ENCODE data around the gene PIGB. TPM values are rescaled to one million over a fixed set of nuclear protein-coding genes. Genes with fewer than 3 reads are reported as not detected.

Gene PIGB
- total and polyA plus RNA-seq, 2 of the 13 experiments (the other 11 are each of a cell fraction or from before 2014, with no cell fraction given), result 14.5 to 19.1 TPM

DNA sequence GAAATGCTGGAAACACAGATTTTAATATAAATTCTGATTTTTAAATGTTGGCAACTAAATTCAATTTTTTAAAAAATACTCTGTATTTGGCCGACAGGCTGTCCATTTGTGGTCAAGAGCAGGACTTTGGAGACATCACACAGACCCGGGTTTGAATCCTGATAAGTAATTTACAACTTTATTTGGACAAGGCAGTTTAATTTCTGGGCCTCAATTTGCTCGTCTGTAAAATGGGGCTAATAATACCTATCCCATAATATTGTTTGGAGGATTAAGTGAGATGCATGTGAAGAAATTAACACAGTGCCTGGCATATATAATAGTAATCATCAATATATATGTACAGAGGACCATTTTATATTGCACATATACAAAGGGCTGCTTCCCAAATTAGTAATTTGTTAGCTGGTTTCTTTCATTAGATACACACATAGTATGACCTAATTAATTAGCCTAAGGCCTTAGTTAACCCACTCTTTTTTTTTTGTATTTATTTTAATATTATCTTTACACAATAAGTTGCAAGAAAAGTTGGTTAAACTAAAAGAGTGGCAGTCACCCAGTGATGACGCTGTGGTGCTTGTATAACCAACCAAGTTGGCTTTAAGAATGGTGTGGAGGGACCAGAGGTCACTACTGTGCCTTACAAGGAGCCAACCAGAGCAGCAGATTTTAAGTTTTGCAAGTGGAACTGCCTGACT lies 665 bp downstream of the PIGB start (continued):
- TF ChIP-seq, protein P1, sequence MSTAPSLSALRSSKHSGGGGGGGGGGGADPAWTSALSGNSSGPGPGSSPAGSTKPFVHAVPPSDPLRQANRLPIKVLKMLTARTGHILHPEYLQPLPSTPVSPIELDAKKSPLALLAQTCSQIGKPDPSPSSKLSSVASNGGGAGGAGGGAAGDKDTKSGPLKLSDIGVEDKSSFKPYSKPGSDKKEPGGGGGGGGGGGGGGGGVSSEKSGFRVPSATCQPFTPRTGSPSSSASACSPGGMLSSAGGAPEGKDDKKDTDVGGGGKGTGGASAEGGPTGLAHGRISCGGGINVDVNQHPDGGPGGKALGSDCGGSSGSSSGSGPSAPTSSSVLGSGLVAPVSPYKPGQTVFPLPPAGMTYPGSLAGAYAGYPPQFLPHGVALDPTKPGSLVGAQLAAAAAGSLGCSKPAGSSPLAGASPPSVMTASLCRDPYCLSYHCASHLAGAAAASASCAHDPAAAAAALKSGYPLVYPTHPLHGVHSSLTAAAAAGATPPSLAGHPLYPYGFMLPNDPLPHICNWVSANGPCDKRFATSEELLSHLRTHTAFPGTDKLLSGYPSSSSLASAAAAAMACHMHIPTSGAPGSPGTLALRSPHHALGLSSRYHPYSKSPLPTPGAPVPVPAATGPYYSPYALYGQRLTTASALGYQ (CRISPR knock-in tag; IDR thresholded peaks at IDR 0.05), result no peak
- TF ChIP-seq ETV6 (CRISPR knock-in tag; conservative IDR thresholded peaks at IDR 0.05), result no peak
- TF ChIP-seq ATF1 (CRISPR knock-in tag; IDR thresholded peaks at IDR 0.05), result peak; percentile 31; the same call in 1 of the 2 replicates

DNA sequence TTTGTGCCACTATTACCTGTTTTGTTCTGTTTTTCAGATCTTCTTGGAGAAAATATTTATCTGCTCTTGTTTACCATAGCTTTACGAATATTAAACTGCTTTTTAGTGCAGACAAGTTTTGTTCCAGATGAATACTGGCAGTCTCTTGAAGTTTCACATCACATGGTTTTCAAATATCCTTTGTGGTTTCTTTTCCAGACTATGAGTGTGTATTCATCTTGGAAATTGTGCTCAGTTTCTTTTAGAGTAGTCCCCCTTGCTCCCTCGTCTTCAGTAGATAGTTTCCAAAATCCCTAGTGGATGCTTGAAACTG lies 1.2 kb downstream of the PIGB start:
- peak overlapping the region; percentile 34; the same call in 1 of the 2 replicates for H3K9ac ChIP-seq (ENCODE audit: insufficient read depth, low read depth, low read length)
- TF ChIP-seq, protein P2, sequence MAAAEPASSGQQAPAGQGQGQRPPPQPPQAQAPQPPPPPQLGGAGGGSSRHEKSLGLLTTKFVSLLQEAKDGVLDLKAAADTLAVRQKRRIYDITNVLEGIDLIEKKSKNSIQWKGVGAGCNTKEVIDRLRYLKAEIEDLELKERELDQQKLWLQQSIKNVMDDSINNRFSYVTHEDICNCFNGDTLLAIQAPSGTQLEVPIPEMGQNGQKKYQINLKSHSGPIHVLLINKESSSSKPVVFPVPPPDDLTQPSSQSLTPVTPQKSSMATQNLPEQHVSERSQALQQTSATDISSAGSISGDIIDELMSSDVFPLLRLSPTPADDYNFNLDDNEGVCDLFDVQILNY (CRISPR knock-in tag; conservative IDR thresholded peaks at IDR 0.05), result no peak
- TF ChIP-seq POLR2AphosphoS5 (IDR thresholded peaks at IDR 0.05; ENCODE audit: low read depth, low read length) (no peak), NFRKB (IDR thresholded peaks at IDR 0.05) (no peak), TAF1 (CRISPR knock-in tag; IDR thresholded peaks at IDR 0.05) (no peak), GLI4 (CRISPR knock-in tag; IDR thresholded peaks at IDR 0.05; ENCODE audit: borderline replicate concordance) (no peak), ZNF83 (CRISPR knock-in tag; IDR thresholded peaks at IDR 0.05; ENCODE audit: borderline replicate concordance) (no peak), FOXO1 (CRISPR knock-in tag; IDR thresholded peaks at IDR 0.05) (no peak), ZNF136 (CRISPR knock-in tag; IDR thresholded peaks at IDR 0.05; ENCODE audit: low read depth) (no peak), HNRNPH1 (optimal IDR thresholded peaks at IDR 0.05; ENCODE audit: low read depth, low read length) (no peak), SIN3A (IDR thresholded peaks at IDR 0.05; ENCODE audit: borderline replicate concordance, low read depth, low read length) (no peak), ZNF749 (CRISPR knock-in tag; IDR thresholded peaks at IDR 0.05; ENCODE audit: borderline replicate concordance) (no peak)
- TF ChIP-seq, protein P3, sequence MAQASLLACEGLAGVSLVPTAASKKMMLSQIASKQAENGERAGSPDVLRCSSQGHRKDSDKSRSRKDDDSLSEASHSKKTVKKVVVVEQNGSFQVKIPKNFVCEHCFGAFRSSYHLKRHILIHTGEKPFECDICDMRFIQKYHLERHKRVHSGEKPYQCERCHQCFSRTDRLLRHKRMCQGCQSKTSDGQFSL (CRISPR knock-in tag; IDR thresholded peaks at IDR 0.05), result no peak
- TF ChIP-seq, protein P4, sequence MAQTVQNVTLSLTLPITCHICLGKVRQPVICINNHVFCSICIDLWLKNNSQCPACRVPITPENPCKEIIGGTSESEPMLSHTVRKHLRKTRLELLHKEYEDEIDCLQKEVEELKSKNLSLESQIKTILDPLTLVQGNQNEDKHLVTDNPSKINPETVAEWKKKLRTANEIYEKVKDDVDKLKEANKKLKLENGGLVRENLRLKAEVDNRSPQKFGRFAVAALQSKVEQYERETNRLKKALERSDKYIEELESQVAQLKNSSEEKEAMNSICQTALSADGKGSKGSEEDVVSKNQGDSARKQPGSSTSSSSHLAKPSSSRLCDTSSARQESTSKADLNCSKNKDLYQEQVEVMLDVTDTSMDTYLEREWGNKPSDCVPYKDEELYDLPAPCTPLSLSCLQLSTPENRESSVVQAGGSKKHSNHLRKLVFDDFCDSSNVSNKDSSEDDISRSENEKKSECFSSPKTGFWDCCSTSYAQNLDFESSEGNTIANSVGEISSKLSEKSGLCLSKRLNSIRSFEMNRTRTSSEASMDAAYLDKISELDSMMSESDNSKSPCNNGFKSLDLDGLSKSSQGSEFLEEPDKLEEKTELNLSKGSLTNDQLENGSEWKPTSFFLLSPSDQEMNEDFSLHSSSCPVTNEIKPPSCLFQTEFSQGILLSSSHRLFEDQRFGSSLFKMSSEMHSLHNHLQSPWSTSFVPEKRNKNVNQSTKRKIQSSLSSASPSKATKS (CRISPR knock-in tag; IDR thresholded peaks at IDR 0.05), result no peak

More for the DNA sequence above, 1.2 kb downstream of the PIGB start:
- in situ Hi-C loops (cut with HindIII; ENCODE audit: extremely low pct_ligation_motif_present, low pct_unique_long_range_greater_than_20kb) (no loop called here), intact Hi-C loops (cut with micrococcal nuclease; ENCODE audit: unreplicated experiment) (no loop called here)
- no TSS peak for BruUV-seq (replicated peaks)
- peak overlapping the region; percentile 65 for H3K4me2 ChIP-seq (ENCODE audit: low read depth, low read length)
- WGBS (ENCODE audit: low lambda C conversion rate), result 93% methylated on average over 2 of the region's 2 CpGs
- H4K20me1 ChIP-seq (ENCODE audit: insufficient read depth, low read length), result no peaks in the 10 kb centered on the region
- CTCF ChIA-PET (ENCODE audit: low intra/inter-chr PET ratio, low total read pairs), result no interaction called here
- H2AFZ ChIP-seq (ENCODE audit: low read length), result no peak overlapping the region
- DNase-seq (ENCODE audit: low spot score), result no peak
- no peaks in the 10 kb centered on the region for H3K27me3 ChIP-seq (ENCODE audit: control insufficient read depth in 1 of 2, insufficient read depth in 2 of 2, low read length in 2 of 2)
- no peaks in the 10 kb centered on the region for H3K9me3 ChIP-seq (ENCODE audit: low read length)
- H3K36me3 ChIP-seq (replicated peaks in 1 of 2; ENCODE audit: control insufficient read depth in 1 of 2, insufficient read depth in 2 of 2, low read length in 2 of 2), result no peaks in the 10 kb centered on the region
- H3K27ac ChIP-seq (ENCODE audit: extremely low read length, insufficient read depth, low read length), result no peak overlapping the region
- peaks cover 21% of the 10 kb centered on the region for H3K4me1 ChIP-seq (ENCODE audit: insufficient read depth, low read length)
- H3K79me2 ChIP-seq (ENCODE audit: insufficient read depth, low read length), result peaks cover 24% of the 10 kb centered on the region
- FAIRE-seq, result no peak
- POLR2A ChIA-PET, result interaction anchor here (2.1 kb wide), 1 partner anchor 123 kb away, joined by 11 read pairs; the partner anchor contains the start of gene RSL24D1
- H3K4me3 ChIP-seq (replicated peaks in 1 of 3; ENCODE audit: insufficient read depth in 1 of 3, low read depth in 2 of 3, low read length in 3 of 3), result peak overlapping the region in 2 of 3 experiments; percentile 76 to 91; a peak in 2 of 6 replicates
- no peak for ATAC-seq

Measured in HepG2 (cell line).